CD14-positive monocyte (primary cell): ENCODE data around the gene ARHGDIA. TPM values are rescaled to one million over a fixed set of nuclear protein-coding genes. Genes with fewer than 3 reads are reported as not detected.
"Not testable (repeated sequence)": the region's sequence is repeated elsewhere in the genome, so short reads cannot be mapped to it uniquely, and the experiment has no call there.

Experiments
- DNase-seq, 3 donors: peaks; one replicate each; pipeline ENCODE4 v3.0.0-alpha.2; 2011 to 2022
- H2AFZ ChIP-seq: 2 replicates; pipeline ENCODE4 v1.6.0; 2012; ENCODE audit warnings: mild to moderate bottlenecking, low read depth, low read length, inconsistent platforms; ENCODE audit not compliant: insufficient read depth, poor library complexity, severe bottlenecking
- H3K27ac ChIP-seq, 2 donors: 1 replicate in 1 of 2; 2 replicates in 1 of 2; pipeline ENCODE4 v1.5.1; 2012 to 2013; ENCODE audit warnings: low read length in 2 of 2, control low read depth in 1 of 2, inconsistent platforms in 1 of 2, low read depth in 1 of 2, mild to moderate bottlenecking in 1 of 2
- H3K27me3 ChIP-seq, 2 donors: one replicate each; pipeline versions ENCODE4 v1.6.0 to v1.6.1; 2011 to 2013; ENCODE audit warnings: low read length in 2 of 2; ENCODE audit not compliant: control insufficient read depth in 2 of 2, insufficient read depth in 2 of 2
- H3K36me3 ChIP-seq, 2 donors: replicated peaks in 1 of 2; 1 replicate in 1 of 2; 2 replicates in 1 of 2; pipeline versions ENCODE4 v1.5.1 to v1.6.1; 2012 to 2013; ENCODE audit warnings: low read length in 2 of 2, control low read depth in 1 of 2, inconsistent platforms in 1 of 2, mild to moderate bottlenecking in 1 of 2; ENCODE audit not compliant: insufficient read depth in 2 of 2, control insufficient read depth in 1 of 2
- H3K4me1 ChIP-seq, 2 donors: 1 replicate in 1 of 2; 2 replicates in 1 of 2; pipeline versions ENCODE4 v1.5.1 to v1.6.1; 2012 to 2013; ENCODE audit warnings: low read length in 2 of 2, control low read depth in 1 of 2, inconsistent platforms in 1 of 2, mild to moderate bottlenecking in 1 of 2, moderate library complexity in 1 of 2; ENCODE audit not compliant: insufficient read depth in 2 of 2, control insufficient read depth in 1 of 2
- H3K4me2 ChIP-seq: replicated peaks from 2 replicates; pipeline ENCODE3; 2012; ENCODE audit warnings: low read length, moderate library complexity, mild to moderate bottlenecking; ENCODE audit not compliant: poor library complexity, severe bottlenecking; ENCODE audit errors: extremely low read depth
- H3K4me3 ChIP-seq, 3 experiments: fragments of 200-600 bp in 1 of 3; sonication (generic) in 1 of 3; replicated peaks in 1 of 3; 1 replicate in 2 of 3; 2 replicates in 1 of 3; pipeline ENCODE4 v1.5.1; 2011 to 2013; ENCODE audit warnings: low read length in 3 of 3, mild to moderate bottlenecking in 3 of 3, control low read depth in 2 of 3, low read depth in 2 of 3, inconsistent platforms in 1 of 3, moderate library complexity in 1 of 3
- H3K79me2 ChIP-seq: 2 replicates; pipeline ENCODE4 v1.6.0; 2012; ENCODE audit warnings: mild to moderate bottlenecking, control low read depth, inconsistent platforms, low read length, moderate library complexity; ENCODE audit not compliant: insufficient read depth
- H3K9ac ChIP-seq: 2 replicates; pipeline ENCODE4 v1.6.0; 2017; ENCODE audit warnings: low read length, mild to moderate bottlenecking; ENCODE audit not compliant: insufficient read depth, poor library complexity, severe bottlenecking
- H3K9me3 ChIP-seq, 2 donors: replicated peaks in 1 of 2; 1 replicate in 1 of 2; 2 replicates in 1 of 2; pipeline versions ENCODE4 v1.5.1 to v1.6.1; 2012 to 2013; ENCODE audit warnings: low read length in 2 of 2, control low read depth in 1 of 2; ENCODE audit not compliant: control insufficient read depth in 1 of 2, insufficient read depth in 1 of 2
- H4K20me1 ChIP-seq: 2 replicates; pipeline ENCODE4 v1.6.0; 2012; ENCODE audit warnings: mild to moderate bottlenecking, low read length, control low read depth, moderate library complexity; ENCODE audit not compliant: insufficient read depth
- H3K27ac Mint-ChIP-seq, 7 donors: one replicate each; pipeline ENCODE4 v1.8.0; 2020; ENCODE audit warnings: mild to moderate bottlenecking in 7 of 7, mixed read lengths in 7 of 7, moderate library complexity in 6 of 7, inconsistent platforms in 2 of 7
- H3K27me3 Mint-ChIP-seq, 3 donors: one replicate each; pipeline ENCODE4 v1.8.0; 2021 to 2022; ENCODE audit warnings: low read depth in 3 of 3, mild to moderate bottlenecking in 3 of 3, mixed read lengths in 3 of 3, moderate library complexity in 3 of 3, inconsistent platforms in 1 of 3
- H3K36me3 Mint-ChIP-seq, 2 donors: one replicate each; pipeline ENCODE4 v1.8.0; 2020; ENCODE audit warnings: mixed read lengths in 2 of 2, inconsistent platforms in 1 of 2, mild to moderate bottlenecking in 1 of 2
- H3K4me1 Mint-ChIP-seq: one replicate; pipeline ENCODE4 v1.8.0; 2020; ENCODE audit warnings: mild to moderate bottlenecking, mixed read lengths
- H3K4me3 Mint-ChIP-seq, 2 donors: one replicate each; pipeline ENCODE4 v1.8.0; 2020; ENCODE audit warnings: mild to moderate bottlenecking in 2 of 2, mixed read lengths in 2 of 2, moderate library complexity in 1 of 2
- H3K9me3 Mint-ChIP-seq, 7 donors: one replicate each; pipeline ENCODE4 v1.8.0; 2020 to 2022; ENCODE audit warnings: mixed read lengths in 7 of 7, mild to moderate bottlenecking in 6 of 7, moderate library complexity in 6 of 7, inconsistent platforms in 2 of 7
- CTCF ChIP-seq: fragments of 200-600 bp; IDR thresholded peaks from one replicate; pipeline ENCODE4 v1.8.0; 2022; ENCODE audit warnings: antibody characterized with exemption, mild to moderate bottlenecking
- WGBS: methylation state at CpG from one replicate; pipeline ENCODE4 v1.1.5; 2013; ENCODE audit warnings: missing lambda C conversion rate; ENCODE audit not compliant: insufficient coverage; 5-methylcytosine and 5-hydroxymethylcytosine counted together
- intact Hi-C, 2 donors: fragments of 100-400 bp; cut with micrococcal nuclease; formaldehyde crosslinking; loops; one replicate each; pipeline versions ENCODE4 v1.15.0 to v1.15.1; 2023
- polyA minus RNA-seq: library from RNA; depleted of rRNA, polyadenylated mRNA; stranded (reverse); fragments of >200 nt; gene quantifications from 2 replicates; pipeline ENCODE4 v1.2.3, GENCODE V29; 2012
- polyA plus RNA-seq, 3 donors: library from polyadenylated mRNA; depleted of rRNA in 1 of 3; unstranded in 2 of 3; stranded (reverse) in 1 of 3; fragments of 300-500 nt in 2 of 3; fragments of >200 nt in 1 of 3; fragmentation: Illumina TruSeq in 2 of 3; gene quantifications; 1 replicate in 2 of 3; 2 replicates in 1 of 3; pipeline ENCODE4 v1.2.3, GENCODE V29; 2012 to 2021
- total RNA-seq, 12 experiments: library from RNA in 1 of 12; stranded (reverse) in 1 of 12; fragments of 120-200 nt in 1 of 12; gene quantifications; one replicate each; pipeline ENCODE4 v1.2.4 and lab custom pipeline; 2013 to 2026; ENCODE audit warnings: mixed read lengths in 6 of 12, inconsistent platforms in 1 of 12

Gene ARHGDIA
- total RNA-seq (2013), result 212 TPM
- polyA plus RNA-seq, result 100 to 1,000 TPM in 1 of 3 donors, 10 to 100 TPM in 2; 86.3 to 477 (median 97.2) TPM
- polyA minus RNA-seq, result 240 and 353 TPM in 2 replicates
- 80.0 to 266 (median 141) reads per million in 11 experiments for total RNA-seq (lab: John Stamatoyannopoulos, UW)

DNA sequence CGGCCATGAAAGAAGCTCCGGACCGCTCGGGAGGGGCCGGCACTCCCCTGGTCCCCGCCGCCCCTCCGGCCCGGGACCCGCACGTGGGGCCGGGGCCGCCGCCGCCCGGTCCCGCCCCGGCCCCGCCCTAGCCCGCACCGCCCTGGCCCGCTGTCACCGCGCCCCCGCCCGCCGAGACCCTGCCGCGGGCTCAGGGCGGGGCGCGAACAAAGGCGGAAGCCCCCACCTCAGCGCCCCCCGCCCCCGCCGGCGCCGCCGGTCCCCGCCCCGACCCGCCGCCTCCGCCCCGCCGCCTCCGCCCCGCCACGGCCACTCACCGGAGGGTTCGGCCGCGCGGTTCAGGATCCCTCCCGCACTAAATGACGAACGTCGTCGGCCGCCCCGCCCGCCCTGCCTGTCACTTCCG is at the start of gene ARHGDIA:
ARHGDIA (minus strand) TSS at position 357 of the 406 bp plus-strand sequence. CDS start 1,407 bp downstream, outside the sequence.
- no peaks in the 10 kb centered on the region for H3K27me3 ChIP-seq
- H2AFZ ChIP-seq, result peak within 1 kb of the TSS; percentile 96
- Mint-ChIP-seq H3K36me3 (peaks cover 13 to 28% of the 10 kb centered on the region in 2 donors), H3K27me3 (no peaks in the 10 kb centered on the region), H3K4me3 (peak within 1 kb of the TSS; percentile 84 to 91), H3K4me1 (peaks cover 32% of the 10 kb centered on the region), H3K9me3 (no peaks in the 10 kb centered on the region), H3K27ac (peak within 1 kb of the TSS; percentile 87 to 95 (median 91))
- peaks cover 21 to 24% of the 10 kb centered on the region in 2 donors for H3K36me3 ChIP-seq
- peaks cover 52% of the 10 kb centered on the region for H3K79me2 ChIP-seq
- peak within 1 kb of the TSS; percentile 89 to 98 (median 94) for H3K4me3 ChIP-seq
- WGBS, result under 1% methylated on average over 53 of the region's 64 CpGs
- peaks cover 34 to 53% of the 10 kb centered on the region in 2 donors for H3K4me1 ChIP-seq
- TF ChIP-seq CTCF, result no peak
- H3K9me3 ChIP-seq, result no peaks in the 10 kb centered on the region
- peak within 1 kb of the TSS; percentile 88 to 99 for H3K27ac ChIP-seq
- peaks cover 46% of the 10 kb centered on the region for H4K20me1 ChIP-seq
- peak within 1 kb of the TSS; percentile 99 for H3K9ac ChIP-seq
- intact Hi-C loops, result loop anchor here (1.0 to 5.0 kb wide), 4 partner anchors 10 to 56 kb away; partner anchors contain the start of genes MCRIP1 (in 2 of the 2) and MAFG (in 1 of the 2)
- peak within 1 kb of the TSS; percentile 93 for H3K4me2 ChIP-seq
- DNase-seq, result no peak

GRCh38 chr17:81918832-81919545 is 47.9 kb upstream of the ARHGDIA start:
- Histone ChIP-seq H3K4me1 (peaks cover 78 to 84% of the 10 kb centered on the region in 2 donors), H3K79me2 (peaks cover 99% of the 10 kb centered on the region), H3K27me3 (no peaks in the 10 kb centered on the region), H3K4me2 (no peak overlapping the region), H3K9ac (no peak overlapping the region), H3K9me3 (peaks cover 0 to 2% of the 10 kb centered on the region in 2 donors), H3K36me3 (peaks cover 34 to 43% of the 10 kb centered on the region in 2 donors), H3K4me3 (no peak overlapping the region), H4K20me1 (peaks cover 96% of the 10 kb centered on the region), H2AFZ (no peak overlapping the region), H3K27ac (peak overlapping the region; percentile 62 to 73)
- peak overlapping the region in 1 of 2 donors; percentile 82 for H3K4me3 Mint-ChIP-seq
- intact Hi-C loops, result loop anchor here in 1 of 2 donors (10.0 kb wide), 1 partner anchor 54 kb away; the partner anchor contains the start of gene P4HB
- peak overlapping the region; percentile 73 to 91 (median 86) for H3K27ac Mint-ChIP-seq
- H3K9me3 Mint-ChIP-seq, result peaks cover 0 to 10% (median 4%) of the 10 kb centered on the region in 7 donors
- WGBS, result 31% methylated on average over 10 of the region's 15 CpGs
- peaks cover 43 to 62% of the 10 kb centered on the region in 2 donors for H3K36me3 Mint-ChIP-seq
- no peaks in the 10 kb centered on the region for H3K27me3 Mint-ChIP-seq
- H3K4me1 Mint-ChIP-seq, result peaks cover 71% of the 10 kb centered on the region
- no peak for TF ChIP-seq CTCF
- no peak for DNase-seq

DNA sequence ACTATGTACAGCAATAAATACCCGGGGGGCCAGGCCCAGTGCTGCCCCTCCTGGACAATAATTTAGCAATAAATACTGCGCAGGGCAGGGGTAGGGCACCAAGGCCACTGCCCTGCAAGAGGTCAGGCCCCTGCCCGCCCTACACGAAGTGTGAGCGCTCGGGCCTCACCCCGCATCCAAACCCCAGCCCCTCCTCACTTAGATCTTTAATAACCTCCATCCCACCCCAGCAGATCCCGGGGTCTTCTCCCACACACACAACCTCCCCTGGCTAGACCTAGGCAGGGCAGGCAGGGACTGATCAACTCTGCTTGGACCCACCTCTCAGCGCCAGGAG is 47.2 kb upstream of the ARHGDIA start:
- H3K27ac Mint-ChIP-seq, result peak overlapping the region; percentile 73 to 91 (median 86)
- H3K27me3 Mint-ChIP-seq, H2AFZ ChIP-seq, H3K9me3 ChIP-seq, H3K9me3 Mint-ChIP-seq, H3K27me3 ChIP-seq, DNase-seq, H3K9ac ChIP-seq: not testable (repeated sequence)
- peaks cover 49 to 69% of the 10 kb centered on the region in 2 donors for H3K36me3 Mint-ChIP-seq
- intact Hi-C loops, result loop anchor here in 1 of 2 donors (10.0 kb wide), 1 partner anchor 54 kb away; the partner anchor contains the start of gene P4HB
- peak overlapping the region; percentile 46 to 62 for H3K27ac ChIP-seq
- H3K4me1 Mint-ChIP-seq, result peaks cover 68% of the 10 kb centered on the region
- peak overlapping the region in 1 of 3 experiments; percentile 93 for H3K4me3 ChIP-seq
- H4K20me1 ChIP-seq, result peaks cover 96% of the 10 kb centered on the region
- peaks cover 71 to 77% of the 10 kb centered on the region in 2 donors for H3K4me1 ChIP-seq
- peak overlapping the region; percentile 82 to 91 for H3K4me3 Mint-ChIP-seq
- peaks cover 41 to 49% of the 10 kb centered on the region in 2 donors for H3K36me3 ChIP-seq
- peak overlapping the region; percentile 96 for H3K4me2 ChIP-seq
- H3K79me2 ChIP-seq, result peaks cover 94% of the 10 kb centered on the region
- 35% methylated on average over 7 of the region's 9 CpGs for WGBS
